AG04449 (cell line): Measurements from ENCODE around the gene C5.

ENCODE experiments used
- CTCF ChIA-PET: fragments of 350-600 bp; formaldehyde crosslinking; extraction: SDS; loops from one replicate; lab custom pipeline; 2021; ENCODE audit warnings: antibody characterized with exemption; lab: Yijun Ruan, JAX
- POLR2A ChIA-PET: fragments of 400-600, 350-600 bp; formaldehyde crosslinking; extraction: SDS; loops from one replicate; lab custom pipeline; 2020; ENCODE audit warnings: antibody characterized with exemption, inconsistent platforms; lab: Yijun Ruan, JAX
- DNase-seq: peaks from one replicate; pipeline ENCODE4 v3.0.0-alpha.2; 2010; ENCODE audit warnings: low read depth, low spot score
- H3K4me3 ChIP-seq: 2 replicates; pipeline ENCODE4 v1.5.1; 2011; ENCODE audit warnings: low read depth, mild to moderate bottlenecking, control low read depth, low read length
- CTCF ChIP-seq: IDR thresholded peaks from one replicate; pipeline ENCODE4 v1.5.1; 2011; ENCODE audit warnings: mild to moderate bottlenecking, moderate library complexity, low read length, control low read depth, inconsistent platforms; ENCODE audit not compliant: insufficient read depth; ENCODE audit errors: missing control alignments

Gene C5

DNA sequence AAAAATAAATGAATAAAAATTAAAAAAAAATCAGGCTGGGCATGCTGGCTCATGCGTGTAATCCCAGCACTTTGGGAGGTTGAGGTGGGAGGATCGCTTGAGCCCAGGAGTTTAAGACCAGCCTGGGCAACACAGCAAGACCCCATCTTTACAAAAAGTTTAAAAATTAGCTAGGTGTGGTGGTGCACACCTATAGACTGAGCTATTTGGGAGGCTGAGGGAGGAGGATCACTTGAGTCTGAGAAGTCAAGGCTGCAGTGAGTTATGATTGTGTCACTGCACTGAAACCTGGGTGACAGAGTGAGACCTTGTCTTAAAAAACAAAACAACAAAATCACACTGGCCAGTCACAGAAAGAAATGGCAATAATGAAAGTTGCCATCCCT, 21.3 kb upstream of the C5 start:
- no peak for DNase-seq
- H3K4me3 ChIP-seq, result peak overlapping the region; percentile 46
- no peak for TF ChIP-seq CTCF
- CTCF ChIA-PET, result interaction anchor here (0.7 to 7.0 kb wide), 6 partner anchors 11 to 452 kb away, joined by 3 to 92 read pairs (median 8); no protein-coding TSS in a partner anchor
- POLR2A ChIA-PET, result no interaction called here

DNA sequence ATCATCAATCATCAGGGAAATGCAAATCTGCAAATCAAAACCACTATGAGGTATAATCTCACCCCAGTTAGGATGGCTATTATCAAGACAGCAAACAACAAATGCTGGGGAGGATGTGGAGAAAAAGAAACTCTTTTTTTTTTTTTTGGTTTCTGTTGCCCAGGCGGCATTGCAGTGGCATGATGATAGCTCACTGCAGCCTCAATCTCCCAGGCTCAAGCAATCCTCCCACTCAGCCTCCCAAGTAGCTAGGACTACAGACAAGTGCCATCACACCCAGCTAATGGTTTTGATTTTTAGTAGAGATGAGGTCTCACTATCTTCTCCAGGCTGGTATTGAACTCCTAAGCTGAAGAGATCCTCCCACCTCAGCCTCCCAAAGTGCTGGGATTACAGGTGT, 19.3 kb upstream of the C5 start:
- H3K4me3 ChIP-seq, result no peak overlapping the region
- CTCF ChIA-PET, result interaction anchor here (6.5 kb wide), 1 partner anchor 9 kb away, joined by 85 read pairs; no protein-coding TSS in a partner anchor
- no peak for DNase-seq
- POLR2A ChIA-PET, result no interaction called here
- TF ChIP-seq CTCF, result no peak

GRCh38 chr9:121067640-121068039, 17.6 kb upstream of the C5 start:
- ChIA-PET CTCF (interaction anchor here (0.6 to 15.4 kb wide), 4 partner anchors 8 to 314 kb away, joined by 3 to 392 read pairs (median 4); no protein-coding TSS in a partner anchor), POLR2A (no interaction called here)
- H3K4me3 ChIP-seq, result no peak overlapping the region
- no peak for DNase-seq
- no peak for TF ChIP-seq CTCF

DNA sequence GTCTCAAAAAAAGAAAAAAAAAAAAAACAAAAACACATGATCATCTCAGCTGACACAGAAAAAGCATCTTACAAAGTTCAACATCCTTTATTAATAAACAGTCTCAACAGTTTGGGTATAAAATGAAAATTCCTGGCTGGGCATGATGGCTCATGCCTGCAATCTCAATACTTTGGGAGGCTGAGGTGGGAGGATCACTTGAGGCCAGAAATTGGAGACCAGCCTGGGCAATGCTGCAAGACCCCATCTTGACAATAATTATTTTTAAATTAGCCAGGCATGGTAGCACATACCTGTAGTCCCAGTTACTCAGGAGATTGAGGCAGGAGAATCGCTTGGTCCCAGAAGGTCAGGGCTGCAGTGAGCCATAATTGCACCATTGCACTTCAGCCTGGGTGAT, 16.8 kb upstream of the C5 start:
- CTCF ChIA-PET, result interaction anchor here (1.0 to 15.4 kb wide), 3 partner anchors 11 to 83 kb away, joined by 3 to 392 read pairs (median 12); no protein-coding TSS in a partner anchor

GRCh38 chr9:121059998-121060636, 10.0 kb upstream of the C5 start:
- H3K4me3 ChIP-seq, result no peak overlapping the region
- POLR2A ChIA-PET, result no interaction called here
- CTCF ChIA-PET, result interaction anchor here (0.7 to 15.4 kb wide), 49 partner anchors 8 to 450 kb away, joined by 3 to 392 read pairs (median 4); partner anchors contain the start of genes C5, CNTRL and MEGF9
- no peak for DNase-seq
- TF ChIP-seq CTCF, result peak; percentile 59

More for the DNA sequence above, 16.8 kb upstream of the C5 start:
- no peak for DNase-seq
- POLR2A ChIA-PET, result no interaction called here
- TF ChIP-seq CTCF, result no peak
- no peak overlapping the region for H3K4me3 ChIP-seq

DNA sequence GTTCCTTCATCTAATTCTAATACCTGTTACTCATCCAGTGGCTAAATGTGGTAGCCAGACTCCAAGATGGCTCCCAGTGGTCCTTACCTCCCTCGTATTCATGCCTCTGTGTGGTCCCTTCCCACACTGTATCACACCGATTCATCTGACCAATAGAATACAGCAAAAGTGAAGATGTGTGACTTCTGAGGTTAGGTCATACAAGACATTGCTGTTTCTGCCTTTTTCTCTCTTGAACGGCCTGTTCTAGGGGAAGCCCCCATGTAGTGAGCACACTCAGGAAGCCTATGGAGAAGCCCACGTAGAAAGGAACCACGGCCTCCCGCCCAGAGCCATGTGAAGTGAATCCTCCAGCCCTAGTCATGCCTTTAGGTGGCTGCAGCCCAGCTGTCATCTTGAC, 9.4 kb upstream of the C5 start:
- no peak overlapping the region for H3K4me3 ChIP-seq
- no peak for TF ChIP-seq CTCF
- ChIA-PET POLR2A (no interaction called here), CTCF (interaction anchor here (0.7 to 15.4 kb wide), 45 partner anchors 8 to 449 kb away, joined by 3 to 392 read pairs (median 4); partner anchors contain the start of genes C5 and CNTRL)
- DNase-seq, result no peak
